Activated CD4-positive, alpha-beta T cell treated with anti-CD3 and anti-CD28 coated beads, Interleukin-2, amount 50 U/mL, for 1 hour (primary cell): ENCODE data around the gene SCARB2.
A peak's percentile ranks its signal among the peaks of the same experiment; 100 is the strongest.
"Not testable (repeated sequence)": the region's sequence is repeated elsewhere in the genome, so short reads cannot be mapped to it uniquely, and the experiment has no call there.

Source experiments
- DNase-seq: peaks from one replicate; pipeline ENCODE4 v3.0.0-alpha.2; 2020

Gene SCARB2

GRCh38 chr4:76213415-76214176 is at the start of gene SCARB2:
Gene SCARB2 (minus strand): TSS chr4:76213824. CDS start chr4:76213543, 281 bp downstream.
- DNase-seq, result peak; percentile 67

- no peak for DNase-seq
Observed at GRCh38 chr4:76260571-76260970, 46.9 kb upstream of the SCARB2 start.

- no peak for DNase-seq
Observed at GRCh38 chr4:76257824-76258223, 44.2 kb upstream of the SCARB2 start.

- no peak for DNase-seq
Observed at GRCh38 chr4:76256968-76257367, 43.3 kb upstream of the SCARB2 start.

- DNase-seq, result no peak
Observed at GRCh38 chr4:76256032-76256431, 42.4 kb upstream of the SCARB2 start.

GRCh38 chr4:76253511-76253910 is 39.9 kb upstream of the SCARB2 start:
- no peak for DNase-seq

- no peak for DNase-seq
Observed at GRCh38 chr4:76252271-76252653, 38.6 kb upstream of the SCARB2 start.

- peak; percentile 27 for DNase-seq
Observed at GRCh38 chr4:76251441-76252270, 38.0 kb upstream of the SCARB2 start, which contains the start of gene FAM47E. Gene FAM47E (plus strand): TSS chr4:76251721. CDS start chr4:76251747, 26 bp downstream.

GRCh38 chr4:76250962-76251361 is 37.3 kb upstream of the SCARB2 start:
- no peak for DNase-seq

GRCh38 chr4:76246852-76247251 is 33.2 kb upstream of the SCARB2 start:
- no peak for DNase-seq

- DNase-seq, result no peak
Observed at GRCh38 chr4:76246025-76246424, 32.4 kb upstream of the SCARB2 start.

- not testable (repeated sequence) for DNase-seq
Observed at GRCh38 chr4:76243877-76244276, 30.3 kb upstream of the SCARB2 start.

- DNase-seq, result no peak
Observed at GRCh38 chr4:76240236-76240635, 26.6 kb upstream of the SCARB2 start.

- DNase-seq, result no peak
Observed at GRCh38 chr4:76238701-76239100, 25.1 kb upstream of the SCARB2 start.

- DNase-seq, result no peak
Observed at GRCh38 chr4:76238236-76238635, 24.6 kb upstream of the SCARB2 start.

GRCh38 chr4:76235915-76236314 is 22.3 kb upstream of the SCARB2 start:
- no peak for DNase-seq

- DNase-seq, result no peak
Observed at GRCh38 chr4:76235407-76235806, 21.8 kb upstream of the SCARB2 start.

- no peak for DNase-seq
Observed at GRCh38 chr4:76234679-76235044, 21.0 kb upstream of the SCARB2 start.

GRCh38 chr4:76233967-76234678 is 20.5 kb upstream of the SCARB2 start:
- DNase-seq, result no peak

- DNase-seq, result no peak
Observed at GRCh38 chr4:76233529-76233928, 19.9 kb upstream of the SCARB2 start.

- no peak for DNase-seq
Observed at GRCh38 chr4:76233083-76233482, 19.5 kb upstream of the SCARB2 start.

- DNase-seq, result no peak
Observed at GRCh38 chr4:76232681-76233080, 19.1 kb upstream of the SCARB2 start.

GRCh38 chr4:76226418-76226817 is 12.8 kb upstream of the SCARB2 start:
- DNase-seq, result no peak

GRCh38 chr4:76224171-76224570 is 10.5 kb upstream of the SCARB2 start:
- no peak for DNase-seq
